ENCODE results near the gene BAIAP2L2.
"Not testable (repeated sequence)": the region's sequence is repeated elsewhere in the genome, so short reads cannot be mapped to it uniquely, and the experiment has no call there.

The BAIAP2L2 gene

GRCh38 chr22:38127869-38128268, 17.4 kb upstream of the BAIAP2L2 start:
- no peak for DNase-seq

- DNase-seq: no peak
Measured at GRCh38 chr22:38126928-38127668, 16.6 kb upstream of the BAIAP2L2 start.

GRCh38 chr22:38125751-38126201, 15.3 kb upstream of the BAIAP2L2 start:
- no peak for DNase-seq

- DNase-seq: no peak
Measured at GRCh38 chr22:38125038-38125610, 14.6 kb upstream of the BAIAP2L2 start.

GRCh38 chr22:38124236-38124974, 13.9 kb upstream of the BAIAP2L2 start:
- DNase-seq: no peak

- DNase-seq: no peak
Measured at GRCh38 chr22:38122616-38123015, 12.1 kb upstream of the BAIAP2L2 start.

- DNase-seq: no peak
Measured at GRCh38 chr22:38120359-38121110, 10.1 kb upstream of the BAIAP2L2 start.

- DNase-seq: not testable (repeated sequence)
Measured at GRCh38 chr22:38118747-38119146, 8.3 kb upstream of the BAIAP2L2 start.

- no peak for DNase-seq
Measured at GRCh38 chr22:38118182-38118581, 7.7 kb upstream of the BAIAP2L2 start.

GRCh38 chr22:38117556-38117955, 7.1 kb upstream of the BAIAP2L2 start:
- not testable (repeated sequence) for DNase-seq

- DNase-seq: no peak
Measured at GRCh38 chr22:38115423-38116205, 5.1 kb upstream of the BAIAP2L2 start.

- peak; percentile 82 to 86 for DNase-seq
Measured at GRCh38 chr22:38114484-38115398, 4.3 kb upstream of the BAIAP2L2 start.

GRCh38 chr22:38112381-38112780, 1.9 kb upstream of the BAIAP2L2 start:
- DNase-seq: no peak

- no peak for DNase-seq
Measured at GRCh38 chr22:38111925-38112355, 1.5 kb upstream of the BAIAP2L2 start.

GRCh38 chr22:38110863-38111852, 674 bp upstream of the BAIAP2L2 start:
- DNase-seq: no peak

GRCh38 chr22:38109371-38110001, 998 bp downstream of the BAIAP2L2 start:
- no peak for DNase-seq

GRCh38 chr22:38108561-38109319, 1.7 kb downstream of the BAIAP2L2 start:
- no peak for DNase-seq

GRCh38 chr22:38107692-38108515, 2.6 kb downstream of the BAIAP2L2 start:
- DNase-seq: no peak
